GM12878 (cell line): Measurements from ENCODE around the gene HRC. TPM values are rescaled to one million over a fixed set of nuclear protein-coding genes. Genes with fewer than 3 reads are reported as not detected.
A peak's percentile ranks its signal among the peaks of the same experiment; 100 is the strongest.

Source experiments
- BACH1 ChIP-seq: fragments of 450-650 bp; IDR thresholded peaks from 2 replicates; pipeline ENCODE4 v1.6.1; 2017; ENCODE audit warnings: mild to moderate bottlenecking, borderline replicate concordance
- BCLAF1 ChIP-seq: fragments of 450-650 bp; IDR thresholded peaks from 2 replicates; pipeline ENCODE4 v1.6.1; 2017; ENCODE audit warnings: antibody characterized with exemption, mild to moderate bottlenecking, moderate library complexity
- DPF2 ChIP-seq: fragments of 450-650 bp; IDR thresholded peaks from 2 replicates; pipeline ENCODE4 v1.6.1; 2017; ENCODE audit warnings: mild to moderate bottlenecking
- E4F1 ChIP-seq: fragments of 450-650 bp; IDR thresholded peaks from 2 replicates; pipeline ENCODE4 v1.6.1; 2018; ENCODE audit warnings: borderline replicate concordance, mild to moderate bottlenecking; ENCODE audit not compliant: partially characterized antibody
- JUND ChIP-seq: IDR thresholded peaks from 2 replicates; pipeline ENCODE4 v1.6.1; 2012; ENCODE audit warnings: low read depth, mild to moderate bottlenecking, low read length, improper control_type of control experiment, moderate library complexity
- KLF5 ChIP-seq: fragments of 450-650 bp; IDR thresholded peaks from 2 replicates; pipeline ENCODE4 v1.6.1; 2014; ENCODE audit warnings: mild to moderate bottlenecking; ENCODE audit not compliant: partially characterized antibody
- MXI1 ChIP-seq: fragments of 150-350 bp; IDR thresholded peaks from 2 replicates; pipeline ENCODE4 v1.6.1; 2011; ENCODE audit warnings: low read depth, mild to moderate bottlenecking, inconsistent platforms, low read length, improper control_type of control experiment
- NFYB ChIP-seq: IDR thresholded peaks from 2 replicates; pipeline ENCODE4 v1.6.1; 2011; ENCODE audit warnings: low read depth, mild to moderate bottlenecking, low read length, improper control_type of control experiment, moderate library complexity; ENCODE audit not compliant: insufficient read depth
- PKNOX1 ChIP-seq: fragments of 450-650 bp; IDR thresholded peaks from 2 replicates; pipeline ENCODE4 v1.6.1; 2016; ENCODE audit warnings: mild to moderate bottlenecking
- POLR2AphosphoS2 ChIP-seq: IDR thresholded peaks from 2 replicates; pipeline ENCODE4 v1.6.1; 2011; ENCODE audit warnings: low read depth, mild to moderate bottlenecking, low read length, improper control_type of control experiment, moderate library complexity
- RELA ChIP-seq: fragments of 450-650 bp; IDR thresholded peaks from 2 replicates; pipeline ENCODE4 v1.8.0; 2014; ENCODE audit warnings: borderline replicate concordance; ENCODE audit not compliant: partially characterized antibody
- RELB ChIP-seq: fragments of 450-650 bp; IDR thresholded peaks from 2 replicates; pipeline ENCODE4 v1.6.1; 2017; ENCODE audit warnings: low read depth, mild to moderate bottlenecking, moderate library complexity
- SREBF1 ChIP-seq: IDR thresholded peaks from 2 replicates; pipeline ENCODE4 v1.6.1; 2012; ENCODE audit warnings: mild to moderate bottlenecking, low read length
- TAF1 ChIP-seq: IDR thresholded peaks from 2 replicates; pipeline ENCODE4 v1.6.1; 2011; ENCODE audit warnings: mild to moderate bottlenecking, low read depth, low read length, borderline replicate concordance
- ZBTB11 ChIP-seq: fragments of 450-650 bp; formaldehyde crosslinking; IDR thresholded peaks from 2 replicates; pipeline ENCODE4 v1.5.0; 2022; ENCODE audit warnings: mild to moderate bottlenecking, missing genetic modification characterization
- ZNF622 ChIP-seq: fragments of 450-650 bp; IDR thresholded peaks from 2 replicates; pipeline ENCODE4 v1.6.1; 2017; ENCODE audit warnings: mild to moderate bottlenecking, inconsistent platforms
- polyA plus RNA-seq, 11 experiments: library from polyadenylated mRNA; depleted of rRNA in 4 of 11; unstranded in 6 of 11; stranded (reverse) in 5 of 11; fragments of >200 nt; fragmentation: Nextera tagmentation in 4 of 11; fragmentation: Illumina TruSeq in 1 of 11; extraction: Ambion mirVana in 4 of 11; extraction: Trizol in 1 of 11; gene quantifications; 1 replicate in 1 of 11; 2 replicates in 10 of 11; pipeline versions ENCODE4 v1.2.1 to v1.2.3, GENCODE V29; 2011 to 2016; ENCODE audit warnings: inconsistent platforms in 2 of 11, missing spikeins in 2 of 11, low read depth in 1 of 11
- total RNA-seq, 4 experiments: library from RNA; depleted of rRNA in 3 of 4; stranded (reverse); fragments of >200 nt in 3 of 4; fragmentation: Illumina TruSeq in 1 of 4; extraction: Trizol in 1 of 4; gene quantifications; 2 replicates each; pipeline versions ENCODE4 v1.2.1 to v1.2.3, GENCODE V29; 2013 to 2021

The HRC gene
- total and polyA plus RNA-seq, 10 of the 15 experiments (the other 5 are each of a cell fraction or from before 2014, with no cell fraction given), result 0.10 TPM; not detected in 9

GRCh38 chr19:49150106-49150943, 4.9 kb downstream of the HRC start (continued):
- TF ChIP-seq PKNOX1, result peak; percentile 62; the same call in 1 of the 2 replicates
- no peak for TF ChIP-seq BACH1
- TF ChIP-seq E4F1, result peak; percentile 56
- peak; percentile 95 for TF ChIP-seq RELB
- peak; percentile 94 for TF ChIP-seq JUND
- TF ChIP-seq SREBF1, result peak; percentile 92
- TF ChIP-seq ZNF622, result no peak
- no peak for TF ChIP-seq POLR2AphosphoS2
- TF ChIP-seq TAF1, result no peak
- TF ChIP-seq NFYB, result no peak
- no peak for TF ChIP-seq RELA
- peak; percentile 43; the same call in 1 of the 2 replicates for TF ChIP-seq DPF2
- peak; percentile 98 for TF ChIP-seq KLF5
- TF ChIP-seq MXI1, result no peak
- TF ChIP-seq BCLAF1, result peak; percentile 90
- TF ChIP-seq ZBTB11 (CRISPR knock-in tag), result no peak
